ENCODE results near the gene ZBTB7B.
"Not testable (repeated sequence)": the region's sequence is repeated elsewhere in the genome, so short reads cannot be mapped to it uniquely, and the experiment has no call there.

Gene ZBTB7B

GRCh38 chr1:154988058-154988954 lies 14.3 kb upstream of the ZBTB7B start:
- DNase-seq (ENCODE audit: low read depth): no peak

- no peak for DNase-seq (ENCODE audit: low read depth)
Measured at GRCh38 chr1:154989195-154989860, 13.3 kb upstream of the ZBTB7B start.

GRCh38 chr1:154990276-154990675 lies 12.3 kb upstream of the ZBTB7B start:
- DNase-seq (ENCODE audit: low read depth): no peak

GRCh38 chr1:154992721-154993571 lies 9.7 kb upstream of the ZBTB7B start:
- no peak for DNase-seq (ENCODE audit: low read depth)

- no peak for DNase-seq (ENCODE audit: low read depth)
Measured at GRCh38 chr1:154993572-154994268, 8.9 kb upstream of the ZBTB7B start, which contains the start of gene LENEP. Gene LENEP, plus strand, starts transcription at chr1:154993586. Its CDS starts 22 bp downstream, at chr1:154993608.

- DNase-seq (ENCODE audit: low read depth): no peak
Measured at GRCh38 chr1:154994269-154994587, 8.4 kb upstream of the ZBTB7B start.

- no peak for DNase-seq (ENCODE audit: low read depth)
Measured at GRCh38 chr1:154994591-154994990, 8.0 kb upstream of the ZBTB7B start.

GRCh38 chr1:154995301-154995983 lies 7.2 kb upstream of the ZBTB7B start:
- not testable (repeated sequence) for DNase-seq (ENCODE audit: low read depth)

GRCh38 chr1:154996966-154997701 lies 5.5 kb upstream of the ZBTB7B start:
- no peak for DNase-seq (ENCODE audit: low read depth)

GRCh38 chr1:154998201-154998780 lies 4.3 kb upstream of the ZBTB7B start:
- DNase-seq (ENCODE audit: low read depth): no peak

- DNase-seq (ENCODE audit: low read depth): no peak
Measured at GRCh38 chr1:154998818-154999570, 3.6 kb upstream of the ZBTB7B start.

- DNase-seq (ENCODE audit: low read depth): no peak
Measured at GRCh38 chr1:154999571-155000410, 2.8 kb upstream of the ZBTB7B start.

- DNase-seq (ENCODE audit: low read depth): no peak
Measured at GRCh38 chr1:155000411-155000725, 2.2 kb upstream of the ZBTB7B start.

- DNase-seq (ENCODE audit: low read depth): no peak
Measured at GRCh38 chr1:155000726-155001424, 1.7 kb upstream of the ZBTB7B start.

- DNase-seq (ENCODE audit: low read depth): no peak
Measured at GRCh38 chr1:155001425-155001674, 1.3 kb upstream of the ZBTB7B start.

GRCh38 chr1:155001675-155002463 lies 733 bp upstream of the ZBTB7B start:
- DNase-seq (ENCODE audit: low read depth): peak; percentile 92

GRCh38 chr1:155003227-155003765 lies 694 bp downstream of the ZBTB7B start:
- no peak for DNase-seq (ENCODE audit: low read depth)

Data from HS-27A (cell line).